GM12891 (cell line): ENCODE measurements around the gene CCDC85A.

Source experiments
- POLR2A ChIP-seq: IDR thresholded peaks from 2 replicates; pipeline ENCODE4 v1.6.1; 2011; ENCODE audit warnings: low read depth, low read length, control low read depth
- POLR2AphosphoS5 ChIP-seq: IDR thresholded peaks from 2 replicates; pipeline ENCODE4 v1.6.1; 2011; ENCODE audit warnings: low read depth, low read length, control low read depth
- SPI1 ChIP-seq: IDR thresholded peaks from 2 replicates; pipeline ENCODE4 v1.6.1; 2011; ENCODE audit warnings: low read depth, low read length, control low read depth

DNA sequence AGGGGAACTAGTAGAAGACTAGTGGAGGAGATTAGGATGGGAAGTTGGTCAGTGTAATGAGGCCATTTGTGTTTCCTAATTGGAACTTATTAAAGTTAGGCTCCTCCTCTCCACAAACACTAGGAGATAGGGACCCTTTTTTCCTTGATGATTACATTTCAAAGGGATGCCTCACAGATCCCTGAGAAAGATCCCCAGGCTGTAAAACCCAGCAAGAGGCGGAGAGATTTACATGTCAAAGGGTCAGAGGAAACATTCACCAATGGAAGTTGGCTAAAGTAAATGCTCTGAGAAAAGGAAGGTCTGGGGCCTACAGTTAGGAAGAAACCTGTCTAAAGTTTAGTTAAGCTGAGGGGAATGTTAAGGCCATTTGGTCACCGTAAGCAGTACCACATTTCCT is 1.4 kb upstream of the CCDC85A start:
- no peak for TF ChIP-seq SPI1
- no peak for TF ChIP-seq POLR2A
- no peak for TF ChIP-seq POLR2AphosphoS5
